ENCODE measurements around the gene GALNT17.

DNA sequence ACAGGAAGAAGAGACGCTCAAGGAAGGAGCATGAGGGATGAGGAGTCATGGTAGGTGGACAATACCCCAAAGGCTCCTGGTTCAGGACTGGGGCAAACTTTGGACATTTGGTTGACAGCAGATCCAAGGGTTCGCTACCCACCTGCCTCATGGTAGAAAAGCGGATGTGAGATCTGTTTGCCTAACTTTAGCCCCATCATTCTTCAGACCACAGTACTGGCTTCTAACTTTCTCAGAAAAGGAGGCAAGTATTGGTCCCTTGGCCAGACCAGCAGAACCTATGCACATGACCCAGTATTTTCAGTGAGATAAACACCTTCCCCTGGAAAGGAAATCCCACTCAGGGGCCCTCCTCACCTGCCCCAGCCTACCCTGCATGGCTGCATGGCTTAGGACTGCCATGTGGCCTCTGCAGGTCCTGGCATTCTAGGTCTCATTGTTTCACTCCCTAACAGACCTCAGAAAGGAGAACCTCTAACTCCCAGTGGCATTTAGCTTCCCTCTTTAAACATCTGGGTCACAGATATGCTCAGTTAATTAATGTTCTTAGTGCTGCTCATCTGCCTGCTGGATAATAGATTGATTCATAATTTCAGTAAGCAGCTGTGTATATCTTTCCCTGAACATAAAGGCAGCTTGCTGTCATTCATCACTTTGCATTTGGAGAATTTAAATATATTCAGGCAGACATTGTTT lies 574.1 kb downstream of the GALNT17 start:
- TF ChIP-seq CTCF (IDR thresholded peaks at IDR 0.05; ENCODE audit: low read depth, low read length) = no peak
- TF ChIP-seq EZH2phosphoT487 (IDR thresholded peaks at IDR 0.05; ENCODE audit: low read depth) = no peak
